Activated T-helper 1 cell treated with anti-CD3 and anti-CD28 coated beads, Interleukin-12 subunit alpha, Interleukin-12 subunit beta, Interleukin-2, Interleukin-4 antibody, amounts not matched to agents 30 ng/mL and 10 ng/mL and 1 ng/mL, durations not matched to agents 14 hours and 24 hours and 36 hours (primary cell): ENCODE measurements around the gene ATP2B3. TPM values are rescaled to one million over a fixed set of nuclear protein-coding genes. Genes with fewer than 3 reads are reported as not detected.

Experiments used
- DNase-seq: peaks from one replicate; pipeline ENCODE4 v3.0.0; 2021; ENCODE audit warnings: low spot score
- H3K27ac Mint-ChIP-seq: one replicate; pipeline ENCODE4 v1.8.0; 2021; ENCODE audit warnings: mild to moderate bottlenecking, mixed read lengths
- H3K27me3 Mint-ChIP-seq: one replicate; pipeline ENCODE4 v1.8.0; 2022; ENCODE audit warnings: mild to moderate bottlenecking, moderate library complexity, mixed read lengths; ENCODE audit not compliant: insufficient read depth
- H3K36me3 Mint-ChIP-seq: one replicate; pipeline ENCODE4 v1.8.0; 2021; ENCODE audit warnings: low read depth, mixed read lengths
- H3K4me1 Mint-ChIP-seq: one replicate; pipeline ENCODE4 v1.8.0; 2021; ENCODE audit warnings: low read depth, mixed read lengths
- H3K4me3 Mint-ChIP-seq: one replicate; pipeline ENCODE4 v1.8.0; 2021; ENCODE audit warnings: mild to moderate bottlenecking, moderate library complexity, mixed read lengths
- H3K9me3 Mint-ChIP-seq: one replicate; pipeline ENCODE4 v1.8.0; 2021; ENCODE audit warnings: mixed read lengths
- intact Hi-C: fragments of 100-400 bp; cut with micrococcal nuclease; formaldehyde crosslinking; loops from one replicate; pipeline ENCODE4 v1.15.1; 2024
- total RNA-seq: library from RNA; stranded (reverse); gene quantifications from 2 replicates; pipeline ENCODE4 v1.2.3, GENCODE V29; 2022

Gene ATP2B3
- total RNA-seq, 1 donor from 2014 or later: 0.05 TPM

GRCh38 chrX:153614818-153615217 lies 97.4 kb downstream of the ATP2B3 start:
- no peak overlapping the region for H3K4me3 Mint-ChIP-seq
- peaks cover 18% of the 10 kb centered on the region for H3K27me3 Mint-ChIP-seq
- H3K36me3 Mint-ChIP-seq: no peaks in the 10 kb centered on the region
- intact Hi-C loops: no loop called here
- peaks cover 7% of the 10 kb centered on the region for H3K4me1 Mint-ChIP-seq
- H3K9me3 Mint-ChIP-seq: no peaks in the 10 kb centered on the region
- no peak for DNase-seq
- no peak overlapping the region for H3K27ac Mint-ChIP-seq

GRCh38 chrX:153620576-153620975 lies 103.1 kb downstream of the ATP2B3 start:
- no peak overlapping the region for H3K4me3 Mint-ChIP-seq
- intact Hi-C loops: no loop called here
- H3K27ac Mint-ChIP-seq: no peak overlapping the region
- no peaks in the 10 kb centered on the region for H3K9me3 Mint-ChIP-seq
- peaks cover 4% of the 10 kb centered on the region for H3K27me3 Mint-ChIP-seq
- H3K36me3 Mint-ChIP-seq: no peaks in the 10 kb centered on the region
- H3K4me1 Mint-ChIP-seq: no peaks in the 10 kb centered on the region
- DNase-seq: no peak

- Mint-ChIP-seq H3K4me3 (no peak overlapping the region), H3K27me3 (peaks cover 4% of the 10 kb centered on the region), H3K4me1 (no peaks in the 10 kb centered on the region), H3K9me3 (no peaks in the 10 kb centered on the region), H3K36me3 (no peaks in the 10 kb centered on the region), H3K27ac (no peak overlapping the region)
- DNase-seq: no peak
- intact Hi-C loops: no loop called here
Measured at GRCh38 chrX:153621949-153622598, 104.6 kb downstream of the ATP2B3 start.

- intact Hi-C loops: no loop called here
- DNase-seq: no peak
- no peaks in the 10 kb centered on the region for H3K4me1 Mint-ChIP-seq
- peaks cover 2% of the 10 kb centered on the region for H3K27me3 Mint-ChIP-seq
- no peaks in the 10 kb centered on the region for H3K36me3 Mint-ChIP-seq
- no peak overlapping the region for H3K4me3 Mint-ChIP-seq
- H3K9me3 Mint-ChIP-seq: no peaks in the 10 kb centered on the region
- no peak overlapping the region for H3K27ac Mint-ChIP-seq
Measured at GRCh38 chrX:153622661-153623309, 105.3 kb downstream of the ATP2B3 start.

- Mint-ChIP-seq H3K4me3 (no peak overlapping the region), H3K27me3 (peaks cover 2% of the 10 kb centered on the region)
- intact Hi-C loops: no loop called here
Measured at GRCh38 chrX:153623310-153624029, 106.0 kb downstream of the ATP2B3 start.

GRCh38 chrX:153624196-153625091 lies 107.0 kb downstream of the ATP2B3 start:
- H3K4me3 Mint-ChIP-seq: no peak overlapping the region
- DNase-seq: no peak
- H3K36me3 Mint-ChIP-seq: no peaks in the 10 kb centered on the region
- H3K4me1 Mint-ChIP-seq: no peaks in the 10 kb centered on the region
- intact Hi-C loops: no loop called here
- H3K9me3 Mint-ChIP-seq: no peaks in the 10 kb centered on the region
- H3K27me3 Mint-ChIP-seq: no peaks in the 10 kb centered on the region
- no peak overlapping the region for H3K27ac Mint-ChIP-seq

More at GRCh38 chrX:153623310-153624029, 106.0 kb downstream of the ATP2B3 start:
- no peaks in the 10 kb centered on the region for H3K36me3 Mint-ChIP-seq
- H3K4me1 Mint-ChIP-seq: no peaks in the 10 kb centered on the region
- H3K9me3 Mint-ChIP-seq: no peaks in the 10 kb centered on the region
- no peak for DNase-seq
- H3K27ac Mint-ChIP-seq: no peak overlapping the region

- intact Hi-C loops: no loop called here
- H3K9me3 Mint-ChIP-seq: no peaks in the 10 kb centered on the region
- H3K36me3 Mint-ChIP-seq: no peaks in the 10 kb centered on the region
- H3K4me3 Mint-ChIP-seq: no peak overlapping the region
- no peak for DNase-seq
- H3K4me1 Mint-ChIP-seq: no peaks in the 10 kb centered on the region
- no peak overlapping the region for H3K27ac Mint-ChIP-seq
- H3K27me3 Mint-ChIP-seq: no peaks in the 10 kb centered on the region
Measured at GRCh38 chrX:153625271-153626024, 108.0 kb downstream of the ATP2B3 start.

GRCh38 chrX:153626025-153626633 lies 108.7 kb downstream of the ATP2B3 start:
- intact Hi-C loops: no loop called here
- Mint-ChIP-seq H3K9me3 (no peaks in the 10 kb centered on the region), H3K27ac (no peak overlapping the region), H3K4me3 (no peak overlapping the region), H3K4me1 (no peaks in the 10 kb centered on the region), H3K36me3 (no peaks in the 10 kb centered on the region), H3K27me3 (peaks cover 4% of the 10 kb centered on the region)
- no peak for DNase-seq

- Mint-ChIP-seq H3K4me3 (no peak overlapping the region), H3K27ac (no peak overlapping the region), H3K9me3 (no peaks in the 10 kb centered on the region), H3K27me3 (peaks cover 6% of the 10 kb centered on the region), H3K36me3 (no peaks in the 10 kb centered on the region), H3K4me1 (no peaks in the 10 kb centered on the region)
- DNase-seq: no peak
- intact Hi-C loops: no loop called here
Measured at GRCh38 chrX:153626863-153627674, 109.6 kb downstream of the ATP2B3 start.

GRCh38 chrX:153627675-153628111 lies 110.3 kb downstream of the ATP2B3 start:
- no peak overlapping the region for H3K4me3 Mint-ChIP-seq
- no peak overlapping the region for H3K27ac Mint-ChIP-seq
- H3K36me3 Mint-ChIP-seq: no peaks in the 10 kb centered on the region
- peaks cover 6% of the 10 kb centered on the region for H3K27me3 Mint-ChIP-seq
- H3K4me1 Mint-ChIP-seq: no peaks in the 10 kb centered on the region
- DNase-seq: no peak
- no peaks in the 10 kb centered on the region for H3K9me3 Mint-ChIP-seq
- intact Hi-C loops: no loop called here

GRCh38 chrX:153628129-153628528 lies 110.7 kb downstream of the ATP2B3 start:
- DNase-seq: no peak
- Mint-ChIP-seq H3K27me3 (peaks cover 6% of the 10 kb centered on the region), H3K4me3 (no peak overlapping the region), H3K36me3 (no peaks in the 10 kb centered on the region), H3K4me1 (no peaks in the 10 kb centered on the region), H3K27ac (no peak overlapping the region), H3K9me3 (no peaks in the 10 kb centered on the region)
- intact Hi-C loops: no loop called here
